ENCODE measurements around the gene NDUFV3. TPM values are rescaled to one million over a fixed set of nuclear protein-coding genes. Genes with fewer than 3 reads are reported as not detected.

NDUFV3 gene
- total and polyA plus RNA-seq, 2 of the 8 experiments (the other 6 are each of a cell fraction or from before 2014, with no cell fraction given) = 17.0 to 44.4 TPM

GRCh38 chr21:42913476-42913875 lies 20.4 kb downstream of the NDUFV3 start:
- DNase-seq (ENCODE audit: low read depth in 1 of 2, low spot score in 2 of 2) = no peak
- no peaks in the 10 kb centered on the region for H3K27me3 ChIP-seq (replicated peaks in 1 of 4; ENCODE audit: control insufficient read depth in 3 of 4, extremely low read depth in 1 of 4, insufficient read depth in 3 of 4, low read length in 3 of 4)
- no peaks in the 10 kb centered on the region for H3K9me3 ChIP-seq (ENCODE audit: insufficient read depth in 2 of 2, low read depth in 1 of 2, low read length in 1 of 2)
- no peak overlapping the region for H3K56ac ChIP-seq (replicated peaks; ENCODE audit: insufficient read length, low read depth, low read length)
- no peak overlapping the region for H4K8ac ChIP-seq (ENCODE audit: extremely low read depth, insufficient read depth, low read length)
- H3K14ac ChIP-seq (ENCODE audit: insufficient read length) = no peak overlapping the region
- no peak overlapping the region for H2BK15ac ChIP-seq (ENCODE audit: low read length)
- no peaks in the 10 kb centered on the region for H3K79me2 ChIP-seq (ENCODE audit: control insufficient read depth in 1 of 2, insufficient read depth in 2 of 2, low read length in 2 of 2)
- no peaks in the 10 kb centered on the region; the same call in 1 of the 2 replicates for H3K79me1 ChIP-seq (ENCODE audit: low read depth, low read length)
- no peak overlapping the region for H3K4me3 ChIP-seq (ENCODE audit: extremely low read depth in 1 of 4, insufficient read depth in 2 of 4, low read depth in 3 of 4, low read length in 4 of 4)
- ChIA-PET CTCF (ENCODE audit: partially characterized antibody) (interaction anchor here (0.6 to 1.3 kb wide), 2 partner anchors 18 to 22 kb away, joined by 4 read pairs; no protein-coding TSS in a partner anchor), POLR2A (ENCODE audit: partially characterized antibody) (interaction anchor here (1.0 to 3.4 kb wide), 6 partner anchors 10 to 73 kb away, joined by 3 to 11 read pairs (median 4); partner anchors contain the start of gene NDUFV3)
- no peaks in the 10 kb centered on the region for H3K4me1 ChIP-seq (replicated peaks in 1 of 4; ENCODE audit: control insufficient read depth in 3 of 4, insufficient read depth in 4 of 4, low read length in 3 of 4)
- H2AK5ac ChIP-seq (ENCODE audit: low read depth, low read length) = no peak overlapping the region
- H3K4ac ChIP-seq (replicated peaks; ENCODE audit: insufficient read length, low read depth, low read length) = no peak overlapping the region
- peaks cover 0 to 2% of the 10 kb centered on the region in 2 experiments for H4K20me1 ChIP-seq (replicated peaks in 1 of 2; ENCODE audit: control insufficient read depth in 1 of 2, insufficient read depth in 2 of 2, low read length in 2 of 2)
- H3K36me3 ChIP-seq (ENCODE audit: control insufficient read depth in 2 of 4, insufficient read depth in 4 of 4, low read length in 3 of 4) = peaks cover 2 to 34% (median 13%) of the 10 kb centered on the region in 4 experiments; a peak in 6 of 8 replicates
- no peak overlapping the region for H2BK20ac ChIP-seq (ENCODE audit: low read length)
- H4K91ac ChIP-seq (replicated peaks; ENCODE audit: insufficient read length, low read length) = peak overlapping the region; percentile 55
- H3K18ac ChIP-seq (ENCODE audit: extremely low read depth, low read length) = no peak overlapping the region
- 89% methylated on average over 7 of the region's 7 CpGs; no CpG with 5 or more reads in 1 of the 2 experiments for WGBS, 2 experiments (ENCODE audit: extremely low coverage in 1 of 2, insufficient coverage in 1 of 2, insufficient read length in 1 of 2, insufficient replicate concordance in 2 of 2, low coverage in 1 of 2, low lambda C conversion rate in 2 of 2, missing lambda C conversion rate in 1 of 2)
- no peak overlapping the region for H2BK5ac ChIP-seq (ENCODE audit: low read depth, low read length)
- no peak overlapping the region for H2BK12ac ChIP-seq (ENCODE audit: low read depth, low read length)
- H2AFZ ChIP-seq (ENCODE audit: low read length) = no peak overlapping the region
- H3K23me2 ChIP-seq (ENCODE audit: low read depth, low read length) = no peaks in the 10 kb centered on the region
- no peak overlapping the region for H2BK120ac ChIP-seq (replicated peaks; ENCODE audit: low read depth, low read length)
- no peak overlapping the region for H3K4me2 ChIP-seq (ENCODE audit: insufficient read depth in 1 of 2, low read depth in 2 of 2, low read length in 2 of 2)
- no peak overlapping the region for H3K27ac ChIP-seq (ENCODE audit: low read depth, low read length)
- TF ChIP-seq GABPA (IDR thresholded peaks at IDR 0.05; ENCODE audit: borderline replicate concordance, insufficient read depth, low read length) (no peak), RBBP5 (IDR thresholded peaks at IDR 0.05; ENCODE audit: borderline replicate concordance, low read depth, low read length) (no peak), SIRT6 (IDR thresholded peaks at IDR 0.05; ENCODE audit: low read length) (no peak), SP1 (IDR thresholded peaks at IDR 0.05; ENCODE audit: low read depth, low read length) (no peak), KDM4A (IDR thresholded peaks at IDR 0.05; ENCODE audit: low read depth, low read length, severe bottlenecking) (no peak)
- no peak overlapping the region for H4K5ac ChIP-seq (ENCODE audit: insufficient read length, low read depth, low read length)
- FAIRE-seq = no peak
- no peak overlapping the region for H3K9ac ChIP-seq (replicated peaks in 1 of 4; ENCODE audit: extremely low read depth in 1 of 4, low read depth in 3 of 4, low read length in 3 of 4)
- H3K23ac ChIP-seq (ENCODE audit: insufficient read length) = no peak overlapping the region

Data from H1 (cell line).